ENCODE measurements around the gene OR4E1. TPM values are rescaled to one million over a fixed set of nuclear protein-coding genes. Genes with fewer than 3 reads are reported as not detected.

Gene OR4E1, protein sequence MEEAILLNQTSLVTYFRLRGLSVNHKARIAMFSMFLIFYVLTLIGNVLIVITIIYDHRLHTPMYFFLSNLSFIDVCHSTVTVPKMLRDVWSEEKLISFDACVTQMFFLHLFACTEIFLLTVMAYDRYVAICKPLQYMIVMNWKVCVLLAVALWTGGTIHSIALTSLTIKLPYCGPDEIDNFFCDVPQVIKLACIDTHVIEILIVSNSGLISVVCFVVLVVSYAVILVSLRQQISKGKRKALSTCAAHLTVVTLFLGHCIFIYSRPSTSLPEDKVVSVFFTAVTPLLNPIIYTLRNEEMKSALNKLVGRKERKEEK
- total RNA-seq = not detected

- ChIA-PET CTCF (interaction anchor here (1.0 kb wide), 1 partner anchor 38 kb away, joined by 3 read pairs; no protein-coding TSS in a partner anchor), POLR2A (no interaction called here)
- no peaks in the 10 kb centered on the region for H3K36me3 Mint-ChIP-seq (ENCODE audit: low read depth)
- H3K27me3 Mint-ChIP-seq = peaks cover 12% of the 10 kb centered on the region
- TF ChIP-seq, protein P1, sequence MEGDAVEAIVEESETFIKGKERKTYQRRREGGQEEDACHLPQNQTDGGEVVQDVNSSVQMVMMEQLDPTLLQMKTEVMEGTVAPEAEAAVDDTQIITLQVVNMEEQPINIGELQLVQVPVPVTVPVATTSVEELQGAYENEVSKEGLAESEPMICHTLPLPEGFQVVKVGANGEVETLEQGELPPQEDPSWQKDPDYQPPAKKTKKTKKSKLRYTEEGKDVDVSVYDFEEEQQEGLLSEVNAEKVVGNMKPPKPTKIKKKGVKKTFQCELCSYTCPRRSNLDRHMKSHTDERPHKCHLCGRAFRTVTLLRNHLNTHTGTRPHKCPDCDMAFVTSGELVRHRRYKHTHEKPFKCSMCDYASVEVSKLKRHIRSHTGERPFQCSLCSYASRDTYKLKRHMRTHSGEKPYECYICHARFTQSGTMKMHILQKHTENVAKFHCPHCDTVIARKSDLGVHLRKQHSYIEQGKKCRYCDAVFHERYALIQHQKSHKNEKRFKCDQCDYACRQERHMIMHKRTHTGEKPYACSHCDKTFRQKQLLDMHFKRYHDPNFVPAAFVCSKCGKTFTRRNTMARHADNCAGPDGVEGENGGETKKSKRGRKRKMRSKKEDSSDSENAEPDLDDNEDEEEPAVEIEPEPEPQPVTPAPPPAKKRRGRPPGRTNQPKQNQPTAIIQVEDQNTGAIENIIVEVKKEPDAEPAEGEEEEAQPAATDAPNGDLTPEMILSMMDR (IDR thresholded peaks at IDR 0.05) = no peak
- H3K4me1 Mint-ChIP-seq (ENCODE audit: low read depth) = no peaks in the 10 kb centered on the region
- intact Hi-C loops (cut with micrococcal nuclease) = no loop called here
- DNase-seq (no peak), ATAC-seq (no peak)
- no peak within 1 kb of the TSS for H3K4me3 Mint-ChIP-seq
- H3K27ac Mint-ChIP-seq = no peak within 1 kb of the TSS
- peaks cover 6% of the 10 kb centered on the region for H3K9me3 Mint-ChIP-seq
These were observed at the start of gene OR4E1 for GRCh38 chr14:21673718-21674117. TSS of gene OR4E1 (minus strand) at chr14:21673818. CDS start at chr14:21670935, 2,883 bp downstream.

DNA sequence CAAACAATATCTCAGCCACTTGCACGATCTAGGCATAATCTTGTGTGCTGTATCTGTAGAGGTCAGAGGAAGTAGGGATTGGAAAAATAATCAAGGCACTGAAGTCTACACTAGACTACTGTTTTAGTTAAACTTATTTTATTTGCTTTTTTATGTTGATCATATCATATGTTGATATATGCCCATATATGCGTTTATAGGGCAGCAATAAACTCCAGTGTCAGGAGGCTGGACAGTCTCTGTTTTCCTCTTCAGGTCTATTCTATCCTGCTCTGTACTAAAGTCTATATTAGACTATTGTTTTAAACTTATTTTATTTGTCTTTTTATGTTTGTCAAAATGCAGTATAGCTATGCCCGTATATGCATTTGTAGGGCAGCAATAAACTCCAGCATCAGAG lies 47.9 kb upstream of the OR4E1 start:
- Mint-ChIP-seq H3K4me3 (no peak overlapping the region), H3K27ac (no peak overlapping the region), H3K36me3 (ENCODE audit: low read depth) (no peaks in the 10 kb centered on the region), H3K9me3 (no peaks in the 10 kb centered on the region), H3K27me3 (peaks cover 36% of the 10 kb centered on the region), H3K4me1 (ENCODE audit: low read depth) (no peaks in the 10 kb centered on the region)
- TF ChIP-seq, protein P1 (IDR thresholded peaks at IDR 0.05) = no peak
- ChIA-PET CTCF (interaction anchor here (1.0 to 6.5 kb wide), 3 partner anchors 12 to 27 kb away, joined by 3 to 83 read pairs (median 27); no protein-coding TSS in a partner anchor), POLR2A (interaction anchor here (0.8 kb wide), 1 partner anchor 9 kb away, joined by 3 read pairs; no protein-coding TSS in a partner anchor)
- no peak for ATAC-seq
- DNase-seq = no peak
- intact Hi-C loops (cut with micrococcal nuclease) = no loop called here

GRCh38 chr14:21719841-21720240 lies 46.2 kb upstream of the OR4E1 start:
- Mint-ChIP-seq H3K27me3 (peaks cover 28% of the 10 kb centered on the region), H3K4me3 (no peak overlapping the region), H3K9me3 (no peaks in the 10 kb centered on the region), H3K36me3 (ENCODE audit: low read depth) (no peaks in the 10 kb centered on the region), H3K27ac (no peak overlapping the region), H3K4me1 (ENCODE audit: low read depth) (no peaks in the 10 kb centered on the region)
- intact Hi-C loops (cut with micrococcal nuclease) = no loop called here
- TF ChIP-seq, protein P1 (IDR thresholded peaks at IDR 0.05) = no peak
- POLR2A ChIA-PET = no interaction called here
- ATAC-seq = peak; percentile 19
- CTCF ChIA-PET = interaction anchor here (1.1 kb wide), 1 partner anchor 850 kb away, joined by 3 read pairs; no protein-coding TSS in a partner anchor
- no peak for DNase-seq

GRCh38 chr14:21714318-21714929 lies 40.8 kb upstream of the OR4E1 start:
- TF ChIP-seq, protein P1 (IDR thresholded peaks at IDR 0.05) = no peak
- DNase-seq (no peak), ATAC-seq (peak; percentile 50)
- Mint-ChIP-seq H3K9me3 (no peaks in the 10 kb centered on the region), H3K4me3 (peak overlapping the region; percentile 53), H3K27ac (peak overlapping the region; percentile 39), H3K4me1 (ENCODE audit: low read depth) (peaks cover 3% of the 10 kb centered on the region), H3K27me3 (peaks cover 21% of the 10 kb centered on the region), H3K36me3 (ENCODE audit: low read depth) (no peaks in the 10 kb centered on the region)
- POLR2A ChIA-PET = no interaction called here
- CTCF ChIA-PET = no interaction called here
- intact Hi-C loops (cut with micrococcal nuclease) = loop anchor here (5.0 kb wide), 1 partner anchor 72 kb away; no protein-coding TSS in a partner anchor
